SHP77 (cell line): ENCODE data around the gene JTB.

ENCODE experiments used
- DNase-seq, 2 experiments: peaks; one replicate each; lab custom pipeline; 2025; lab: John Stamatoyannopoulos, UW

The JTB gene

GRCh38 chr1:153932156-153933131 lies 45.0 kb downstream of the JTB start:
- DNase-seq = no peak

- DNase-seq = peak in 1 of 2 experiments; percentile 16
Observed at GRCh38 chr1:153929981-153930948, 47.2 kb downstream of the JTB start.

GRCh38 chr1:153929426-153929825 lies 48.0 kb downstream of the JTB start:
- no peak for DNase-seq

- no peak for DNase-seq
Observed at GRCh38 chr1:153928791-153929341, 48.6 kb downstream of the JTB start.

- DNase-seq = no peak
Observed at GRCh38 chr1:153928245-153928644, 49.2 kb downstream of the JTB start.

GRCh38 chr1:153926405-153926804 lies 51.1 kb downstream of the JTB start:
- DNase-seq = no peak
